ENCODE measurements around the gene ZDHHC8. TPM values are rescaled to one million over a fixed set of nuclear protein-coding genes. Genes with fewer than 3 reads are reported as not detected.

Gene ZDHHC8
- total RNA-seq, 3 donors from 2014 or later (not counting 1 experiment from before 2014, with no cell fraction given): 64.0 to 75.6 (median 65.3) TPM

DNA sequence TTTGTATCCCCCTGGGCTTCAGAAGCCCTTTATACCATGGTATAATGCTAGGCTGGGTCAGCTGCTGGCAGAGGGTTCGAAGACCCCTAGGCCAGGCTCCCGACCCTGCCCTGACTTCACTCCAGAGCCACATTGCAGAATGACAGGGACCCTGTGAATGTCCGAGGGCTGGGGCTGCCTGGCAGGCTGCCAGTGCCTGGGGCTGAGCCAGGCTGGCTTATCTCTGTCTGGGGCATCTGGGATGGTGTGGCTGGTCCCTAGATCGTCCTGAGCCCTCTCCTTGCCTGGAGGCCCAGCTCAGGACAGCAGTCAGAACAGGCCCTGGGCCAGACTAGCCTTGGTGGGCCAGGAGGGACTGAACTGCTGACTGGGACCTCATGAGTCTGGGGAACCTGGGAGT, 3.7 kb downstream of the ZDHHC8 start:
- Histone ChIP-seq H3K4me1 (ENCODE audit: control insufficient read depth, insufficient read depth, low read length) (peaks cover 56% of the 10 kb centered on the region), H3K27ac (ENCODE audit: low read length) (no peak overlapping the region), H3K36me3 (ENCODE audit: control insufficient read depth, insufficient read depth, low read length) (peaks cover 6% of the 10 kb centered on the region), H3K27me3 (ENCODE audit: control insufficient read depth, insufficient read depth, low read length) (no peaks in the 10 kb centered on the region), H3K4me3 (ENCODE audit: low read length) (no peak overlapping the region), H3K9me3 (ENCODE audit: control insufficient read depth, insufficient read depth, low read length) (no peaks in the 10 kb centered on the region)
- peaks cover 6 to 49% of the 10 kb centered on the region in 2 donors for H3K4me1 Mint-ChIP-seq
- no peak overlapping the region for H3K27ac Mint-ChIP-seq
- no peak overlapping the region for H3K4me3 Mint-ChIP-seq
- 87% methylated on average over 4 of the region's 4 CpGs for WGBS (ENCODE audit: insufficient coverage)
- ATAC-seq (no peak), DNase-seq (no peak)
- H3K27me3 Mint-ChIP-seq (ENCODE audit: low read depth in 2 of 2): no peaks in the 10 kb centered on the region
- no peaks in the 10 kb centered on the region for H3K36me3 Mint-ChIP-seq
- no peaks in the 10 kb centered on the region for H3K9me3 Mint-ChIP-seq
- TF ChIP-seq, protein P1, sequence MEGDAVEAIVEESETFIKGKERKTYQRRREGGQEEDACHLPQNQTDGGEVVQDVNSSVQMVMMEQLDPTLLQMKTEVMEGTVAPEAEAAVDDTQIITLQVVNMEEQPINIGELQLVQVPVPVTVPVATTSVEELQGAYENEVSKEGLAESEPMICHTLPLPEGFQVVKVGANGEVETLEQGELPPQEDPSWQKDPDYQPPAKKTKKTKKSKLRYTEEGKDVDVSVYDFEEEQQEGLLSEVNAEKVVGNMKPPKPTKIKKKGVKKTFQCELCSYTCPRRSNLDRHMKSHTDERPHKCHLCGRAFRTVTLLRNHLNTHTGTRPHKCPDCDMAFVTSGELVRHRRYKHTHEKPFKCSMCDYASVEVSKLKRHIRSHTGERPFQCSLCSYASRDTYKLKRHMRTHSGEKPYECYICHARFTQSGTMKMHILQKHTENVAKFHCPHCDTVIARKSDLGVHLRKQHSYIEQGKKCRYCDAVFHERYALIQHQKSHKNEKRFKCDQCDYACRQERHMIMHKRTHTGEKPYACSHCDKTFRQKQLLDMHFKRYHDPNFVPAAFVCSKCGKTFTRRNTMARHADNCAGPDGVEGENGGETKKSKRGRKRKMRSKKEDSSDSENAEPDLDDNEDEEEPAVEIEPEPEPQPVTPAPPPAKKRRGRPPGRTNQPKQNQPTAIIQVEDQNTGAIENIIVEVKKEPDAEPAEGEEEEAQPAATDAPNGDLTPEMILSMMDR (IDR thresholded peaks at IDR 0.05): no peak
- intact Hi-C loops (cut with micrococcal nuclease): no loop called here

DNA sequence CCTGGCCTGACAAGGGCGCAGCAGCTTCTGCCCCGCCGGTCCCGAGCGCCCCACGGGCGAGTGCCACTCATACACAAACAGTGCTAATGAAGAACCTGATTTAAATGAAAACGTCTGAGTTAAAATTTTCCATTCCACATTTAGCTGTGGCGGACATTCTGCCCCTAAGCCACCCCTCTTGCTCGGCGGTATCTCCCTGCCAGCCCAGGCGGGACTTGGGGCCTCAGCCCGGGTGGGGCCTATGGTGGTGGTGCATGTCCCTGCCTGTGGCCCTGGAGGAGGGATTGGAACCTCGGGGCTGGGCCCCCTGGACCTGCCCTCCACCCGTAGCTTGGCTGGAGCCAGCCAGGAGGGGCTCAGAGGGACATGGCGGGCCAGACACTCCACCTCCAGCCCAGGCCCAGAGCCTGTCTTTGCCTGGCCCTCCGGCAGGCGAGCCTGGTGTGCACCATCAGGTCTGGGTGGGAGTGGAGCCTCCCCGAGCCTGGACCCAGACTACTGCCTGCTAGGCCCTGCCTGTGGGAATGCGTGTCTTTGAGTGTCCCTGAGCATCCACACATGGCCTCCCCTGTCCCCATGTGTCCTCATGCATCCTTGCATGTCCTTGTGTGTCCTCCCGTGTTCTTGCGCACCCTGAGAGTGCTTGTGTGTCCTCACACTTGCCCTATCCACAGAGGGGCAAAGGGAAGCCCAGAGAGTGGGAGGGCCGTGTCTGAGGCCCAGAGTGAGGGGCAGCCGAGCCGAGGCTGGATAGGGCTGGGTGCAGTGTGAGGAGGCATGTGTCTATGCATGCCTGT, 4.4 kb downstream of the ZDHHC8 start:
- H3K36me3 Mint-ChIP-seq: no peaks in the 10 kb centered on the region
- no peak overlapping the region for H3K4me3 Mint-ChIP-seq
- Histone ChIP-seq H3K27ac (ENCODE audit: low read length) (no peak overlapping the region), H3K4me3 (ENCODE audit: low read length) (no peak overlapping the region), H3K27me3 (ENCODE audit: control insufficient read depth, insufficient read depth, low read length) (no peaks in the 10 kb centered on the region), H3K36me3 (ENCODE audit: control insufficient read depth, insufficient read depth, low read length) (peaks cover 6% of the 10 kb centered on the region), H3K4me1 (ENCODE audit: control insufficient read depth, insufficient read depth, low read length) (peaks cover 49% of the 10 kb centered on the region), H3K9me3 (ENCODE audit: control insufficient read depth, insufficient read depth, low read length) (no peaks in the 10 kb centered on the region)
- no peak overlapping the region for H3K27ac Mint-ChIP-seq
- H3K9me3 Mint-ChIP-seq: no peaks in the 10 kb centered on the region
- WGBS (ENCODE audit: insufficient coverage): 84% methylated on average over 25 of the region's 25 CpGs
- TF ChIP-seq, protein P1 (IDR thresholded peaks at IDR 0.05): no peak
- H3K4me1 Mint-ChIP-seq: peaks cover 6 to 49% of the 10 kb centered on the region in 2 donors
- intact Hi-C loops (cut with micrococcal nuclease): no loop called here
- ATAC-seq: no peak
- DNase-seq: no peak
- H3K27me3 Mint-ChIP-seq (ENCODE audit: low read depth in 2 of 2): no peaks in the 10 kb centered on the region

DNA sequence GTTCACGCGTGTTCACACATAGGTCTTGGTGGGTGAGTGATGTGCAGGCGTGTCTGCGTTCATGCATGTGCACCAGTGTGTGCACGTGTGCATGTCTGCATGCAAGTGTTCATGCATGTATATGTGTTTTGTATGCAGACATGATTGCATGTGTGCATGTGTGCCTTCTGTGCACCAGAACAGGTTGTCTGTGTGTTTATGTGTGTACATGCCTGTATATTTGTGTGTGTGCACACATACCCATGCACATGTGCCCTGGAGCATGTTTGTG, 4.9 kb downstream of the ZDHHC8 start:
- no peak overlapping the region for H3K27ac ChIP-seq (ENCODE audit: low read length)
- no peak for DNase-seq
- Mint-ChIP-seq H3K27me3 (ENCODE audit: low read depth in 2 of 2) (no peaks in the 10 kb centered on the region), H3K4me1 (peaks cover 6 to 49% of the 10 kb centered on the region in 2 donors), H3K4me3 (no peak overlapping the region), H3K9me3 (no peaks in the 10 kb centered on the region), H3K27ac (no peak overlapping the region), H3K36me3 (no peaks in the 10 kb centered on the region)
- H3K9me3 ChIP-seq (ENCODE audit: control insufficient read depth, insufficient read depth, low read length): no peaks in the 10 kb centered on the region
- H3K4me3 ChIP-seq (ENCODE audit: low read length): no peak overlapping the region
- TF ChIP-seq, protein P1 (IDR thresholded peaks at IDR 0.05): no peak
- 97% methylated on average over 5 of the region's 5 CpGs for WGBS (ENCODE audit: insufficient coverage)
- H3K4me1 ChIP-seq (ENCODE audit: control insufficient read depth, insufficient read depth, low read length): peaks cover 49% of the 10 kb centered on the region
- ATAC-seq: no peak
- no peaks in the 10 kb centered on the region for H3K27me3 ChIP-seq (ENCODE audit: control insufficient read depth, insufficient read depth, low read length)
- peaks cover 6% of the 10 kb centered on the region for H3K36me3 ChIP-seq (ENCODE audit: control insufficient read depth, insufficient read depth, low read length)
- intact Hi-C loops (cut with micrococcal nuclease): no loop called here

DNA sequence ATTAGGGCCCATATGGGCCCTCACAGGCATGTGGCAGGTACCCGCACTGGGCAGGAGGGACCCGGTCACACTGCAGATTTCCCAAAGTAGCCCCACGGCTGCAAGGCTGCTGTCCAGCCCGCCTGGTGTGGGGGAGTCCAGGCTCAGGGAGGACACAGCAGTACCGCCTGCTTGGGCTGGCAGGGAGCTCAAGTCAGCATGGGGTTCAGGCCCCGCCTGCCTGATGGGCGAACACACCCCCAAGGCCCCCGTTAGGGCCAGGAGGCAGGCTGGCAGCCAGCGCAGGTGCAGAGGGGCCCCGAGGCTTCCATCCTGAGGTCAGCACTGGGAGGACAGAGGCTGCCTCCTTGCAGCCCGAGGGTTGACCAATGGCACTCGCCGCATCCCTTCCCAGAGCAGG, 5.5 kb downstream of the ZDHHC8 start:
- no peak for DNase-seq
- no peak overlapping the region for H3K27ac ChIP-seq (ENCODE audit: low read length)
- no peaks in the 10 kb centered on the region for H3K27me3 ChIP-seq (ENCODE audit: control insufficient read depth, insufficient read depth, low read length)
- peaks cover 6% of the 10 kb centered on the region for H3K36me3 ChIP-seq (ENCODE audit: control insufficient read depth, insufficient read depth, low read length)
- H3K9me3 ChIP-seq (ENCODE audit: control insufficient read depth, insufficient read depth, low read length): no peaks in the 10 kb centered on the region
- ATAC-seq: no peak
- no peaks in the 10 kb centered on the region for H3K27me3 Mint-ChIP-seq (ENCODE audit: low read depth in 2 of 2)
- H3K4me1 Mint-ChIP-seq: peaks cover 6 to 49% of the 10 kb centered on the region in 2 donors
- WGBS (ENCODE audit: insufficient coverage): 88% methylated on average over 13 of the region's 13 CpGs
- peaks cover 49% of the 10 kb centered on the region for H3K4me1 ChIP-seq (ENCODE audit: control insufficient read depth, insufficient read depth, low read length)
- intact Hi-C loops (cut with micrococcal nuclease): no loop called here
- TF ChIP-seq, protein P1 (IDR thresholded peaks at IDR 0.05): no peak
- no peaks in the 10 kb centered on the region for H3K36me3 Mint-ChIP-seq
- H3K9me3 Mint-ChIP-seq: no peaks in the 10 kb centered on the region
- no peak overlapping the region for H3K4me3 Mint-ChIP-seq
- no peak overlapping the region for H3K4me3 ChIP-seq (ENCODE audit: low read length)
- no peak overlapping the region for H3K27ac Mint-ChIP-seq
